ENCODE measurements around the gene ATG101.

Gene ATG101, protein sequence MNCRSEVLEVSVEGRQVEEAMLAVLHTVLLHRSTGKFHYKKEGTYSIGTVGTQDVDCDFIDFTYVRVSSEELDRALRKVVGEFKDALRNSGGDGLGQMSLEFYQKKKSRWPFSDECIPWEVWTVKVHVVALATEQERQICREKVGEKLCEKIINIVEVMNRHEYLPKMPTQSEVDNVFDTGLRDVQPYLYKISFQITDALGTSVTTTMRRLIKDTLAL

DNA sequence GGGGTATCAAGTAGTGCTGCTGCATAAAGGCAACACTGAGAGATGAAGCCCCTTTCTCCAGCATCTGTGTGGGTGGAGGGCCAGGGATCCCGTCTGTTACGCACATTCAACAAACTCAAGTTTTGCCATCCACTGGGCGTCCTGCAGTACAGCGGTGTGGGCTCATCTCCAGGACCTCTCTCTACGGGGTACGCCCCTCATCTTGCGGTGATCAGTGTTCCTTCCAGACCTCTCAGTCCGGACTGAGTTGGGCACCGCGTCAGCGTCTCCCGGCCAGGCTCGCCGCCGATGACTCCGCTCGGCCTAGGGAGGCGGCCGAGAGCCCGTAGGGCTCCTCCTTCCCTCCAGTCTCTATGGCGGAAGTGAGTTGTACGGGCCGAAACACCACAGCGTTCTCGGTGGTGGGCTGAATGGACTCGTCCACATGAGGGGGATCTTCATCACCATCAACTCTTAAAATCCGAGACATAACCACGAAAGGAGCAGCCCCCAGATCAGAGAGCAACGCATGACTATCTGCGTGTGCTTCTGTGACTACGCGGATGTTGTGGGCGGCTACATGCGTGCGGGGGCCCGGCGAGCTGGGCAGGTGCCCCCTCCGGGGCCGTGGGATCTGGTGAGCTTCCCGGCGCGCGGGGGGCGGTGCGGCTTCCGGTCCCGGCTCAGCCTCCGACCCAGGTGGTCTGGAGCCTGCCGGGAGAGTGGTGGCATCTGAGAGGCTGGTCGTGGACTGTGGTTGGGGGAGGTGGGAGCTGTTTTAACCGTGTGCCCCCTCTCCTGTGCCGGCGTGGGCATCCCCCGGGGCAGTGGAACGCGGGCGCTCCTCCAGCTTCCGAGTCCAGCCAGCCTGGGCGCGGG is at the start of gene ATG101:
Gene ATG101, plus strand, starts transcription at position 652 of the 858 bp plus-strand sequence. CDS start 3,673 bp downstream, outside the sequence.
- DNase-seq (ENCODE audit: low read depth, low spot score) = peak; percentile 75

DNA sequence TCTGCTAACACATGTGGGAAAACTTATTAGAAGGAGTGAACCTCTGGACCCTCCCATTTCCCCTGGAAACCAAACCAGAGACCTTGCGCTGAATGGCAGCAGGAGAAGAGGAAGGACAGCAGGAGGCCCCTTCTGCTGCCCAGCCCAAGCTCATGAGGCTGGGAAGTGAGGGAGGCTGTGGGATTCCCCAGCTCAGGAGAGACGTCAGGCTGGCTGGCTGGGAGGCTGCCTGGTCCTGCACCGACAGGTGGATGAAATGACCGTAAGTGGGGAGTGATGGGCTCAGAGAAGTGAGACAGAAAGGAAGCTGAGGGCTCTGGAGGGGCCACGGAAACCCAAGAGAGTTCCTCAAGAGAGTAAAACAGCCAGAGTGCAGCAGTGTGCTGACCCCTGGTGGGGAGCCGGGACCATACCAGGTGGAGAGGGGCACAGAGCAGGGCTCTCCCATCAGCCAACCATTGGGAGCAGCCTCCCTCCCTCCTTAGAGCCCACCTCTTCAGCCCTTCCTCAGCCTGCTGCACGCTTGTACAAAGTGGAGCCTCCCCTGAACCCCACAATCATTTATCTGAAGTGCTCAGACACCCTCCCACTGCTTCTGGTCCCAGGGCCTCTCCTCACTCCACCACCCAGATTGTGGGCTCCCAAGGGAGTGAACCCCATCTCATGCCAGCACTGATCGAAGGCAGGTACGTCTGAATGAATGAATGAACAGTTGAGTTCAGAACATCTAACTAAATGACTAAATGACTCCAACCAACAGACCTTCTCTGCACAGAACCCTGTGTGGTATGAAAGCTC is 49.0 kb upstream of the ATG101 start:
- no peak for DNase-seq (ENCODE audit: low read depth, low spot score)

DNA sequence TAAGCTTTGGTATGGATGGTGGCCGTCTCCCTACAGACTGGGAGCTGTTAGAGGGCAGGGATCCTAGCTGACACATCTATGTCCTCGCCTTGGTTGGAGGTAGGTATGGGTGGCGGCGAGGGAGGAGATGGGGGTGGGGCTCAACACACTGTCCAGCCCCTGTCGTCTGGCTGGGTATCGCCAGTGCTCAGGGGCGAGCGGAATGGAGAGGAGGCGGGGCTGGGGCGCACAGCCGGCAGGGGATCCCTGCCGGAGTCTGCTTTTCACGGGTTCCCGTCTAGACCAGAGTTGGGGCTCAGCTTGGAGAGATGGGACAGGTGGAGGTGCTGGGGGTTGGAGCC is 47.0 kb upstream of the ATG101 start:
- no peak for DNase-seq (ENCODE audit: low read depth, low spot score)

DNA sequence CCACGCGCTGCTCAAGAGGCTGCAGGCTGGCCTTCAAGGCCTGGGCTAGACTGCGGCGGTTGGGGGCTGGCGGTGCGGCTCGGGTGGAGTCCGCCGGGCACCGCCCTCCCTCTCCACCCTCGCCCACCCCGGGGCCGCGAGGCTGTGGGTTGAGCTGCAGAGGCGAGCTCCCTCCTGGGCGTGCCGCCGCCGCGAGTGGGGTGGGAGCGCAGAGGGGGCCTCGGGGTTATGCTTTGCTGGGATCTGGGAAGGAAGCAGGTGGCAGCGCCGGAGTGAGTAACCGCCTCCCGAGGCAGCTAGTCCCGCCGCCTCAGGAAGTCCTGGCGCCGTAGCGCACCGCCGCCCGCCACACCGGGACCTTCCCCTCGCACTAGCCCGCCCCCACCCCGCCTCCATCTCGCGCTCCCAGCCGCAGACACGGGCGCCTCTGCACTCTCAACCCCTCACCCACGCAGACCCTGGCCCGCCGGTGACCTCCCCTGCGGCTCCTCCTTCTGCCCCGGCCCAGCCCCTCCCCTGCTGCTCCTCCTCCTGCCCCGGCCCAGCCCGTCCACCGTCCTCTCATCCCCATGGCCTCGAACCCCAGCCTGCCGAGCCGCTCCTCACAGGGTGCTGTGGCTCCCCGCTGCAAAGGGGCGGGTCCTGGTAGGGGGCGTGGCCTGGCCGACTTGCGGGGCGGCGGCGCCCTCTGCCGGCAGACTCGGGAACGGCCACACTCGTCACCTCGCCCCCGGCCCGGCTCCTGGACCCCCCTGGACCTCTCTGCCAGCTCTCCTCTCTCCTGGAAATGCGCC is 46.4 kb upstream of the ATG101 start:
- DNase-seq (ENCODE audit: low read depth, low spot score) = peak; percentile 76

DNA sequence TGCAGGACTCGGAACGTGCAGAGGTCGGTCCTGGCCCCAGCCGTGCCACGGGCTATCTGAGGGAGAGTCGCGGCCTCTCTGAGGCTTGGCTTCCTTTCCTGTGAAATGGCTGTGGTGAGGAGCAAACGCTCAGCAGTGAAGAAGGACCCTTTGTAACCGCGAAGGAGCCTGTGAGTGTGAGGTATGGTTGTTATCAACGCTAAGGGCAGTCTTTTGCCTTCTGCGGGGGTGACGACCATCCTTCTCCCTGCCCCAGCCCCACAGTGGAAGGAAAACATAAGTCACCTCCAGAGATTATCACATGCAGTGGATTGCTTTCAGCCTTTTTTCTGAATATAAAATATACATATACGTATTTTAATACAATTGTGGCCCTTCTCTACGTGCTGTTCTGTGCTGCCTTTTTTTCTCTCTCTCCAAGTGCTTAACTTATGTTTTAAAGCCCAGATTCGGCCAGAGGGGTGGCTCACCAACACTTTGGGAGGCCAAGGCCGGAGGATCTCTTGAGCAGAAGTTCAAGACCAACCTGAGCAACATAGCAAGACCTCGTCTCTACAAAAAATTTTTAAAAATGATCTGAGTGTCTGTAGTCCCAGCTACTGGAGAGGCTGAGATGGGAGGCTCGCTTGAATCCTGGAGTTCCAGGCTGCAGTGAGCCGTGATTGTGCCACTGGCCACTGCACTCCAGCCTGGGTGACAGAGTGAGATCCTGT is 45.6 kb upstream of the ATG101 start:
- no peak for DNase-seq (ENCODE audit: low read depth, low spot score)

DNA sequence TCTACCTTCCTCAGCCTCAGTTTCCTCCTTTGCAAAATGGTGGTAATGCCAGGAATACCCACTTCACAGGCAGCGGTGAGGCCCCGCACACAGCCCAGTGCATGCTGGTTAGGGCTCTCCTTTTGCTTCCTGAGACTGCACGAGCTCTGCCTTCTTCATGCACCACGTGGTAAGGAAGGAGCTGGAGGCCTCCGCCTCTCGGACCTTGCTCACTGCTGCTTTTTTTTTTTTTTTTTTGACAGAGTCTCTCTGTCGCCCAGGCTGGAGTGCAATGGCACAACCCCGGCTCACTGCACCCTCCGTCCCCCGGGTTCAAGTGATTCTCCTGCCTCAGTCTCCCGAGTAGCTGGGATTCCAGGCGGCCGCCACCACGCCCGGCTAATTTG is 44.9 kb upstream of the ATG101 start:
- no peak for DNase-seq (ENCODE audit: low read depth, low spot score)

DNA sequence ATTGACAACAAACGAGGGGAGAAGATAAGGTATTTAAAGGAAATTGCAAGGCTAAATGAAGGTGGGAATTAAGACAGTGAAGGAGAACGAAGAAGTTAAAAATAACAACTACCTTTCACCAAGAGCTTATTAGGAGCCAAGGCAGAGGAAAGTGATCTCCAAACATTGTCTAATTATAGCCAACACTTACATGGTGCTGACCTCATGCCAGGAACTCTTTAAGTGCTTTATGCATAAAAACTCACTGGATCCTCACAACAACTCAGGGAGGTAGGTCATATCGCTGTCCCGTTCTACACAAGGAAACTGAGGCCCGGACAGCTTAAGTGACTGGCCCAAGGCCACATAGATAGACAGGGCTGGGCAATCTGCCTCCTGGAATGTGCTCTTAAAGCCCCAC is 43.5 kb upstream of the ATG101 start:
- no peak for DNase-seq (ENCODE audit: low read depth, low spot score)

DNA sequence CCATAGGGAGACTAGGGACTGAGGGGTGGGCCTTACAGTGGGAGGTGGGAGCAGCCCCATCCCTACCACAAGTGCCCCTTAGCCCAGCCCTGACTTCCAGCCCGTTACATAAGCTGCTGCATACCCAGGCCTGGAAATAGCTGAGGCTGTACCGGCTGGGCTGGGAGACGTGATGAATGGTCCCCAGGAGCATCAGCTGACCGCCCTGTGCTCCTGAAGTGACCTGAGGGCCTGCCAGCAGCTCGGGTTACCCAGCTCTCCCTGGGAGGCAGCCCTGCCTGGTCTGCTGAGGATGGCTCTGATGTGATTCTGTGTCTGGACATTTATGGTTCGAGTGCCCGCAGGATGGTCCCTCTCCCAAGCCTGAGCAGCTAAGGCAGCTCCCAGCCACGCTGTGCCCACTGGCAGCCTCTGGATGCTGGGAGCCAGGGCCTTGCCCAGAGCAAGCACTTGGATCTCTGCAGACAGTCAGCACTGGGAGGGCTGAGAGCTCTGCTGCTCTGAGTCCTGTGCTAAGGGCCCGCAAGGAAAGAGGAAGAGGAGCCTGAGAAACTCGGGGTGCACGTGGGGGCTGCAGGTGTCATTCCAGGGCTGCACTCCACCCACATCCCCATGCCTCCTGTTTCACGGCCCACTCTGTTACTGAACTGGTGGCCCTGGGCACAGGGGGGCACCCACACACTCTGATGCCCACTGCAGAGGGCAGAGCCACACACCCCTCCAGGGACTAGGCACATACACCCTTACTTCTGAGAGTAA is 42.5 kb upstream of the ATG101 start:
- no peak for DNase-seq (ENCODE audit: low read depth, low spot score)

DNA sequence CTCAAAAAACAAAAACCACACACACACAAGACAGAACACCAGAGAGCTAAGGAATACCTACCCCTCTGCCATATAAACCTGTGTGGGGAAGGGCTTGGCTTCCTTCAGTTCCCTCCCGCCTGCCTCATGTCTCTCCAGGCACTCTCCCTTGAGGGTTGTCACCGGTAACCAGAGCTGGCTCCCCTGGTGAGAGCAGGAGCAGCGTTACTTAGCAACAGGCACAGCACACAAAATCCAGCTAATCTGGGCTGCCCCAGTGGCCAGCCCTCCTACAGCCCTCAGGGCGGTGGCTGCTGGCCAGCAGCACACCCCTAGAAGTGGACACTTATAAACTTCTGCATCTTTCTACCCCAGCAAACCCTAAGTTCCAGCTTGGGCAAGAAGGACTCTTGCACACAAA is 40.1 kb upstream of the ATG101 start:
- no peak for DNase-seq (ENCODE audit: low read depth, low spot score)

DNA sequence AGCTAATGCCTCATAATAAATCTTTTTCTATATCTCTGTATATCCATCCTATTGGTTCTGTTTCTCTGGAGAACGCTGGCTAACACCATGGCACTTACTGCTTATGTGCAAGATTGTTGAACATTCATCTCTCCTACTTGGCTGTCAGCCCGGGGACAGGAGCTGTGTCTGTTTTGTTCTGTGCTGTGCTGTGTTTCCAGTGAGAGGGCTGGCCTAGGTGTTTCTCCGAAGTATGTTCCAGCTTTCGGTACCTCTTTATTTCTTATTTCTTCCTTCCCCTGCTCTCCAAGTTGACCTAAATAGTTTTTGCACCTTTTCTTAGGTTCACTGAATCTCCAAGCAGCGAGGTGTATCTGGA is 37.4 kb upstream of the ATG101 start:
- no peak for DNase-seq (ENCODE audit: low read depth, low spot score)

DNA sequence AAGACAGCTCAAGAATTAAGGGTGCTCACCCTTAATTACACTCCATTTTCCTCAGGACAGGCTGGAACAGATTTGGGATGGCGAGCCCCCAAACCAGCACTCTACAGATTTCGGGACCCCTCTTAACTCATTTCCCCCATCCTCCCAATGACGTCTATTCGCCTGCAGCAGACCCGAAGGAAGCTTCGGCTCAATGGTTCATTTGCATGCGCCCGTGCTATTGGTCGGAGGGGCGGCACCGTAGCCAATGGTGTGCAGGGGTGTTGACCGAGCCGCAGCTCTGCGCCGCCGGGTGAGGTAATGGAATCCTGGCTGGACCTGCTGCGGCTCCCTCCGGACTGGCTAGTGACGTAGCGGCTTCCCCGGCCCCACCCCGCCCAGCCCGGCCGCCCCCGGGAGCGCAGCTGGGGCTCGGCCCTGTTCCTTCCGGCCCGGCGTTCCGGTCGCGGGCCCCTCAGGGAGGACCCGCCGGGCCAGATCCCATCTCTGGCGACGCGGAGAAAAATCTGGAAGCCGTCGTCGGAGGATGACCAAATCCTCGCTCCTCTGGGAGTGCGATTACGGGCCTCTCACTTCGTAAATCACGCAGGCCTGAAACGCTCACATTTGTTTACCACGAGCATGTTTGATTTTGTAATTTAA is 36.9 kb upstream of the ATG101 start:
- DNase-seq (ENCODE audit: low read depth, low spot score) = peak; percentile 79

DNA sequence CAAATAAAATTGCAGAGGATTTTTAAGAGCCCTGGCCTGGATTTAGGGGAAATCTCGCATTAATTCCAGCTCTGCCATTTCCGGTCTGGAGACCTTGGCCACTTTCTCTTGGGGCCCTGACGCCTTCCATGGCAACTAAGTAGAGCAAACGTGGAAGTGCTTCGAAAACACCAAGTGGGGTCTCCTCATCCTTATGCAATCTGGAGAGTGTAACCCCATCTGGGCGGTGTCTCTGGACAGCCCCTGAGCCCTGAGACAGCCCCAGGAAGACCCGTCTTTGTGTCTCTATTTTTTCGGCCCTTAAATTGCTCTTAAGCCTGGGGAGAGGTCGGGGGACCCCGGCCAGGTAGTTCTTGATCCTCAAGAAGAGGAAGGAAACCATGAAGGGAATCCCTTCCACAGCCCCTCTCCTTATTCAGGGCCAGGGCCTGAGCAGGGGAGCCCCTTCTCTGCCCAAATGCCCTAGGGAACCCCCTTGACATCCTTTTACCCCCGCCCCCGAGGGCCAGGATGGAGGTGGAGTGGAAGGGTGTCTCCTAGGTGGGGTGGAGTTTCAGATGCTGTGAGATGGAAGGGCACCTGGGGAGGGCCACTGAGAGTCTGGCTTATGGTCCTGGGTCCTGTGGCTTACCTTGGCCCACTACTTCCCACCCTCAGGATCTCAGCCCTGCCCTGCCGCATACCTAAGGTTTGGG is 36.2 kb upstream of the ATG101 start:
- DNase-seq (ENCODE audit: low read depth, low spot score) = no peak

DNA sequence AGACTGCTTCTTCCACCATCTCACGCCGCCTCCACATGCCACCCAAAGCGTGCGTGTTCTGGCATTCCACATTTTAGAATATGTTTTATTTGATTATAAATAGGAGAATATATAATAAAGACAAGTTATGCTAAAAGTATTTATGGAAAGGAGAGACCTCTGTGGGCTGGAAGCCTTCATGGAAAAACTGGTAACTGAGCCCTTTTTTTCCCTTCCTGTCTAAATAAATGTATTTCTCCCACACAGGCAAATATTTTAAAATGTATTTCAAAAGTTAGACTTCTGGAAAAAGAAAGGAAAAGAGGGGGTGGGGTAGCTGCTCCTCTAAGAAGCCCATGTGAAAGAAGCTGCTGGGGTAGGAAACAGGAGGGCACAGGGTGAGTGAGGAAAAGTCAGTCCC is 34.6 kb upstream of the ATG101 start:
- no peak for DNase-seq (ENCODE audit: low read depth, low spot score)

DNA sequence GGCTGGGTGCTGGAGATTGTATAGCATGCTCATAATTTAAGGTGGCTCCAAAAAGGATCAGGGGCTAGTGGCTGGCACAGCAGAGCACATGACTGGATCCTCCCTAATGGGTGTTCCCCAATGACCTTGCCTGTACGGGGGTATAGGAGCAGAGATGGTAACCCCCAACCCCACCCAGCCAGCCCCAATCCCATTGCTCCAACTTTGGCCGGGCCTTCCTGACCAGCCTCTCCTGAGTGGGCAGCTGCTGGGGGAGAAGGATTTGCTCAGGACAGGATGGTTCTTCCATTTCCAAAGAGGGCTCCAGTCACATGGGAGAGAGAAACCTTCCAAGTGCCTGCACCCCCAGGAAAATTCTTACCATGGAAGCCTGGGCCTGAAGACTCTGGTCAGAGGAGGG is 33.9 kb upstream of the ATG101 start:
- no peak for DNase-seq (ENCODE audit: low read depth, low spot score)

DNA sequence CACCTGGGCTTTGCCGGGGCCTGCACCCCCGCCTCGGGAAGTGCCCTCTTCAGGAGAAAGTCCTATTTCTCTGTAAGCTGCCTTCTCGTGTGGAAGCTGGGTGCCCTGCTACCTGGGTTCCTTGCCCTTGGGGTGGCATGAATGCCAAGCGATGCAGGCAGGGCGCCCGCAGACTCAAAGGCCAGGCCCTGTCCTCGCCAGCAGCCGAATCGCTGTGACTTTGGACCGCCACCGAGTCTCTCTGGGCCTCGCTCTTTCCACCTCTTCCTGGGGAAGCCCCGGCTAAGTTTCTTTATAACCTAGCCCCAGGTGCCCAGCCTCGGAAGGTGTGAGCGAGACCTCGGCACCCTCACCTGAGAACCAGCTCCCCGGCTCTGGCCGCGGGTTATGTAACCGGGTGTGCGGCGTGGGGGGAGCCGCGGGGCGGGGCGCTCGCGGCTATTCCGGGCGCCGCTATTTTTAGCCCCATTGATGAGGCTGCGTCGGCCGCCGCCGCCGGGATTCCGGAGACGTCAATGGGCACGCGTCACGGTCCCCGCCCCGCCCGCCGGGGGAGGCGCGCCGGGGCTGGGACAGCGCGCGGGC is 33.1 kb upstream of the ATG101 start:
- DNase-seq (ENCODE audit: low read depth, low spot score) = peak; percentile 71

DNA sequence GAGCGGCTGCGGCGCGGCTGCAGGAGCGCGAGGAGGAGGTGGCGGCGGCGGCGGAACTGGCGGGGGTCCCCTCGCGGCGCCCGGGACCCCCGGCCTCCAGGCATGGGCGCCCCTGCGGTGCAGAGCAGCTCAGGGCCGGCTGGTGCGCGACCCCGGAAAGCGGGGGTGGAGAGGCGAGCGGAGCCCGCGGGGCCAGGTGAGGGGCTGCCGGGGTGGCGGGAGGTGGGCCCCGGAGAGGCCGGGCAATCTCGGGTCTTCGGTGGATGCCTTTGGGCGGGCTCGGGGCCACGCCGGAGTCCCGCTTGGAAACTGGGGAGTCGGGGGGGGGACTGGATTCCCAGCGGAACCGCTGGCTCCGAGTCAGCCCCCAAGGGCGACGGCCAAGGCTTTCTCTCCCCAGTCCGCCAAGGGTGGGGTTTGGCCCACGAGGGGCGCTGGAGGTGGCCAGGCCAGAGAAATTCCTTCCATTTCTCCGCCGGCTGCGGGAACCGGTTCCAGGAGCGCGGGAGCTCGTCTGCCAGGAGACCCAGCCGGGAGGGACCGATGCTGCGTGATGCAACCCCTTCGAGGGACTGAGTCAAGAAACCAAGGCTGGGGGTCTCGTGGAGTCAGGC is 32.4 kb upstream of the ATG101 start:
- no peak for DNase-seq (ENCODE audit: low read depth, low spot score)

DNA sequence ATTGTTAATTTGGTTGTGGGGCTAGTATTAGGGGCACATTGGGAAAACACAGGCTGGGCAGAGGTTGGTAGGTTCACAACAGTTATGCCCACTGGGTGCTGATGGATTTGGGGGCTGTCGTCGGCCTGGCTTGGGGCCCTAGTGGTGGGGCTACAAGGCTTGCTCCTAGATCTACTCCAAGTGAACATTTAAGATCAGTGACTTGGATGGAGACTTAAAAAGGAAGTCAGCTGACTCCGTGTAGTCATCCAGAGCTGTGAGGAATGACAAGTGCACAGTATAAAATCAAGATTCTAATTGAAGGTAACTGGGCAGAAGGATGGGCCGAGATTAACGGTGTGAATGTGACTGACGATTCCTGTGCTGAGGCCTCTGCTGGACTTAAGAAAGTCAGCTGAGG is 31.3 kb upstream of the ATG101 start:
- no peak for DNase-seq (ENCODE audit: low read depth, low spot score)

DNA sequence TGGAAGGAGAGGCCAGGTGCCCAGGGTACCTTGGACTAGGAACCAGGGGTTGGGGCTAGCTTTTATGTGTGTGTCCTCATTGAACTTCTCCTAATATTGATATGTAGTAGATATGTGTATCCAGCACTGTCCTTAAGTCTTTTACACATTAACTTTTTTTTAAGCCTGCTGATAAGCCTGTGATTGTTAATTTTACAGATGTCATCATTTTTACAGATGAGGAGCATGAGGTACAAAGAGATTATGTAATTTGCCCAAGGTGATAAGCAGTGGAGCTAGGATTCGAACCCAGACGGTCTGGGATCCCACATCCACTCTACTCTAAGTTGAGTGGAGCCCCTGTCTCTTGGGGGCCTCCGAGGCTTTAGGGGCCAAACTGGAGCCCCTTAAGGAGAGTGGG is 28.7 kb upstream of the ATG101 start:
- no peak for DNase-seq (ENCODE audit: low read depth, low spot score)
